ENCODE data around the gene ALDH1A2.
"Not testable (repeated sequence)": the region's sequence is repeated elsewhere in the genome, so short reads cannot be mapped to it uniquely, and the experiment has no call there.

GRCh38 chr15:58045376-58045775 lies 20.1 kb downstream of the ALDH1A2 start:
- not testable (repeated sequence) for TF ChIP-seq CTCF (conservative IDR thresholded peaks at IDR 0.05 in 1 of 2, IDR thresholded peaks at IDR 0.05 in 1 of 2; ENCODE audit: extremely low read depth in 1 of 2, insufficient read depth in 1 of 2, low read depth in 1 of 2, low read length in 2 of 2); EZH2 (IDR thresholded peaks at IDR 0.05; ENCODE audit: borderline replicate concordance, low read length)

All from mammary epithelial cell (primary cell).